ENCODE results near the gene CACTIN.

Gene CACTIN

DNA sequence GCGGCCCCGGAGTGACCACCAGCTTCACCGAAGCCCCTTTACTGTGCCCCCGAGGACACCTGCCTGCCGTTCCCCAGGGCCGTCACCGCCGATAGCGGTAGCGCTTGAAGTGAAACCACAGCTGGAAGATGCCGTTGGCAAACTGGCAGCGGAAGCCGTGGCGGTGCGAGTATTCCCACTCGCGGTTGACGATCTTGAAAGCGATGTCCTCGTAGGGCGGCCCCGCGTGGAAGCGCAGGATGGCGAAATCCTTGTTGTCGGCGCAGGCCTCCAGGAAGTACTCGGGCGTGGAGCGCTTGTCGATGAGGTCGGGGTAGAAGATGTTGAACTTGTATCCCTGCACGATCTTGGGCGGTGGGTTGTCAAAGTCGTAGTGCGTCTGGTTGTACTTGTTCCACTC is 14.7 kb downstream of the CACTIN start:
- no peak overlapping the region for H3K4me3 ChIP-seq (ENCODE audit: low read depth, low read length)
- TF ChIP-seq, protein P1, sequence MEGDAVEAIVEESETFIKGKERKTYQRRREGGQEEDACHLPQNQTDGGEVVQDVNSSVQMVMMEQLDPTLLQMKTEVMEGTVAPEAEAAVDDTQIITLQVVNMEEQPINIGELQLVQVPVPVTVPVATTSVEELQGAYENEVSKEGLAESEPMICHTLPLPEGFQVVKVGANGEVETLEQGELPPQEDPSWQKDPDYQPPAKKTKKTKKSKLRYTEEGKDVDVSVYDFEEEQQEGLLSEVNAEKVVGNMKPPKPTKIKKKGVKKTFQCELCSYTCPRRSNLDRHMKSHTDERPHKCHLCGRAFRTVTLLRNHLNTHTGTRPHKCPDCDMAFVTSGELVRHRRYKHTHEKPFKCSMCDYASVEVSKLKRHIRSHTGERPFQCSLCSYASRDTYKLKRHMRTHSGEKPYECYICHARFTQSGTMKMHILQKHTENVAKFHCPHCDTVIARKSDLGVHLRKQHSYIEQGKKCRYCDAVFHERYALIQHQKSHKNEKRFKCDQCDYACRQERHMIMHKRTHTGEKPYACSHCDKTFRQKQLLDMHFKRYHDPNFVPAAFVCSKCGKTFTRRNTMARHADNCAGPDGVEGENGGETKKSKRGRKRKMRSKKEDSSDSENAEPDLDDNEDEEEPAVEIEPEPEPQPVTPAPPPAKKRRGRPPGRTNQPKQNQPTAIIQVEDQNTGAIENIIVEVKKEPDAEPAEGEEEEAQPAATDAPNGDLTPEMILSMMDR (conservative IDR thresholded peaks at IDR 0.05; ENCODE audit: low read depth, low read length): no peak
- no peak for DNase-seq (ENCODE audit: low read depth)

DNA sequence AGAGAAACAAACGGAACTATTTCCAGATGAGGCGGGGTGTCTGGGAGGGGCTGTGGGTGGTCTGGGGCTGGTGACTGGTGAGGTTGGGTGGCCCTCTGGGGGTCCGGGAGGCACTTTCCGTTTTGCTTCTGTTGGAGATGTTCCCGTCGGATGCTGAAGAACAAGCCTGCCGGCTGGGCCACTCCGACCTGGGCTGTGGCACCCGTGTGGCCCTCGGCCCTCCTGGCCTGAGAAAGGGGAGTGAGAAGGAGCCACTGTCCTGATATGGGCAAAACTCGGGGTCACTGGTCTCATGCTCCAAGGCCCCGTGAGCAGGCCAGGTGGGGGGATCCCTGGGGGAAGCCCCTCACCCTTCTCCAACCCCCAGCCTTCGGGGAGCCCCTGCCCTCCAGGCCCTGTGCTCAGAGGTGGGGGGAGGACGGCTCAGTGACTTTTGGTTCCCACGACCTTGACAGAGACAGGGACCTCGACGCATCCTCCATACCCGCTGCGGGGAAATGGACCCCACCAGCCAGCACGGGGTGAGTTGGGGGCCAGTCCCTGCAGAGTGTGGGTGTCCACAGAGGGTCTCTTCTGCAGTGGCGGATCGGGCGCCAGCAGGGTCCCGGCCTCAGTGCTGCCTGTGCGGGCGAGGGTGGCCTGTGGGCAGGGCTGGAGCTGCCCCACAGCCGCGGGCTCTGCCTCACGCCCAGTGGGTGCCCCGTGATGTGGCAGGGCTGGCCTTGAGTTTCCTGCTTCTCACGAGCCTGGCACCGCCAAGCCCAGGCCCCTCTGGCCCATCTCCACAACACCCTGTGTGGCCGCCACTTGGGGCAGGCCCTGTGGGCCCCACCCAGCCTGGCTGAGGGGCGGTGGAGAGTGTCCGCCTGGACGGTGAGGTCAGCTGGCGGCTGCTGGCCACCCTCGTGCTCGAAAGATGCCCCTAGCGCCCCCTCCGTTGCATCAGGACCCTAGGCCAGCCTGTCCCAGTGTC is 15.6 kb downstream of the CACTIN start:
- TF ChIP-seq, protein P1 (conservative IDR thresholded peaks at IDR 0.05; ENCODE audit: low read depth, low read length): no peak
- no peak for DNase-seq (ENCODE audit: low read depth)
- no peak overlapping the region for H3K4me3 ChIP-seq (ENCODE audit: low read depth, low read length)

DNA sequence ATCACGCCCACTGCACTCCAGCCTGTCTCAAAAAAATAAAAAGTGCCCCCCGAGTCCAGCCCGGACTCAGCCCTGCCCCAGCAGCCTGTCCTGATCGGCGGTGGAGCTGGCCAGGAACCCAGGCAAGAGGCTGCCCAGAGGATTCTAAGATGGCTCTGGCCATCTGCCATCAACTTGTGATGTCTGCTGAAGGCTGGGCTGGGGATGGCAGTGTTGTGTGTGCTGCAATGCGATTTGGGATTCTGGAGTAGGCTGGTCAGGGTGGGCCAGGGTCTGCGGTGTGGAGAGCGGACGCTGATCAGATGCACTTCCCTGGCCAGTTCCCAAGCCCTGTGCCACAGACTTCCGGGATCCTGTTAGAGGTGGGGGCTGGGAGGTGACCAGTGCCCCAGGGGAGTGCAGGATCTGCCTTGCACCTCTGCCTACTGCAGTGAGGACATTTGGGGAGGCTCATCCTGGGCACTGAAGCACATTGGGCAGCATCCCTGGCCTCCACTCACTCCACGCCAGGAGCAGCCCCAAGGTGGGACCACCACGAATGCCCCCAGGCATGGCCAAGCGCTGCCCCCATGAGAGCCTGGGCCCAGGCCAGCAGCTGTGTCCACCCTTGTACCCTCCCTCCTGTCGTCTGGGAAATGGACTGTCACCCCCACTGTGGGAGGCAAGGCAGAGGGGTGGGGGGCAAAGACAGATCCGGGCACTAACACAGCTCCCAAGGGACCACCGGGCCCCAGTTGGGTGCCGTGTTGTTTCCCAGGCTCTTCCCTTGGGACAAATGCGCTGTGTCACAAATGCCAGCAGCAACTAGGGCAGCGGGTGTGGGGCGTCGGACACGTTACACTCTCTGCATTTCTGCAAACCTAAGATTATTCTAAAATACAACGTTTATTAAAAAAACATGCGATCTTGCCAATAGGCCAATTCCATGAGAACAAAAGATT is 16.5 kb downstream of the CACTIN start:
- TF ChIP-seq, protein P1 (conservative IDR thresholded peaks at IDR 0.05; ENCODE audit: low read depth, low read length): no peak
- no peak overlapping the region for H3K4me3 ChIP-seq (ENCODE audit: low read depth, low read length)
- DNase-seq (ENCODE audit: low read depth): peak; percentile 49

DNA sequence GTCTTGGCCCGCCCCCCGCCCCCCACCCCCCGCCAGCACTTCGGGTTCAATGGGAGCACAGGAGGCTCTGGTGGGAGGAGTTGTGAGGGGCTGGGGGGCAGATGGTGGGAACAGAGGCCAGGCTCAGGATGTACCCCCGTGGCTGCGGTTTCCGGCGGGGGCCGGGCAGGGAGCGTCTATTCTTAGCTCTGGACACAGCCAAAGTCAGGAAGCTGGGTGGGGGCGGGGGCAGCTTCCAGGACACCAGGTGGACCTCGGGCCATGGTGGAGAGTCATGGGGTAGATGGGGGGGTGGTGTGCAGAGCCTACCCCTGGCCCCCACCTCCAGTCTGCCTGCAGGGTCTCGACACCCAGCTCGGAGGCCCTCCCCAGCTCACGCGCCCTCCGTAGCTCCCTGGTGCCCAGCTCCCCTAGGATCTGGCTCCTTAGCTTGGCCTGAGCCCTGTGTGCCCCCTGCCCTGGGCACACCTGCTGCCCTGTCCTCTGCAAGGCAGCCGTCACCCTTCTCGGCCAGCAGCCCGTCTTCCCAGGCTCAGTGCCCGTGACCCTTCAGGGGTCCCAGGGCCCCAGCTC is 17.8 kb downstream of the CACTIN start:
- H3K4me3 ChIP-seq (ENCODE audit: low read depth, low read length): no peak overlapping the region
- TF ChIP-seq, protein P1 (conservative IDR thresholded peaks at IDR 0.05; ENCODE audit: low read depth, low read length): no peak
- DNase-seq (ENCODE audit: low read depth): peak; percentile 76

DNA sequence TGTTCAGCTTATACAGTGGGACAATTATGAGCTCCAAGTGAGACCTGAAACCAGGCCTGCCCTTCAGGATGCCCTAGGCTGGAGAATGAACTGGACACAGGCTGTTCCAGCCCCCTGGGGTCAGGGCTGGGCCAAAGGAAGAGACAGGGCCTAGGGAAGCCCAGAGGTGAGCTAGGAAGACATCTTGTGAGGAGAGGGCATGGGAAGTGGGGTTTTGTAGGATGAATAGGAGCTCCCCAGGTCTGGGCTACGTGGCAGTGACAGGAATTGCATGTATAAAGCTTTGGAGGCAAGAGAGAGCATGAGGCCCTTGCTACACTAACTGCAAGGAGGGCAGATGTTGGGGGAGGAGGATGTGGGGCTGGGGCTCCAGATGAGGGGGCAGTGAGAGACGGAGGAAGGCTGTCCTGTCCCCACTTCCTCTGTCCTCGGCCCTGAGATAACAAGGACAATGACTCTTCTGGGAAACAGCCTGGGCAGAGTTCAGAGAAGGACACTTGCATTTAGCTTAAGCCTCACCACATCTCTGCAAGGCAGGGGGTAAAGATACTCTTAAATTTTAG is 18.4 kb downstream of the CACTIN start:
- TF ChIP-seq, protein P1 (conservative IDR thresholded peaks at IDR 0.05; ENCODE audit: low read depth, low read length): no peak
- DNase-seq (ENCODE audit: low read depth): no peak
- peak overlapping the region; percentile 11 for H3K4me3 ChIP-seq (ENCODE audit: low read depth, low read length)

DNA sequence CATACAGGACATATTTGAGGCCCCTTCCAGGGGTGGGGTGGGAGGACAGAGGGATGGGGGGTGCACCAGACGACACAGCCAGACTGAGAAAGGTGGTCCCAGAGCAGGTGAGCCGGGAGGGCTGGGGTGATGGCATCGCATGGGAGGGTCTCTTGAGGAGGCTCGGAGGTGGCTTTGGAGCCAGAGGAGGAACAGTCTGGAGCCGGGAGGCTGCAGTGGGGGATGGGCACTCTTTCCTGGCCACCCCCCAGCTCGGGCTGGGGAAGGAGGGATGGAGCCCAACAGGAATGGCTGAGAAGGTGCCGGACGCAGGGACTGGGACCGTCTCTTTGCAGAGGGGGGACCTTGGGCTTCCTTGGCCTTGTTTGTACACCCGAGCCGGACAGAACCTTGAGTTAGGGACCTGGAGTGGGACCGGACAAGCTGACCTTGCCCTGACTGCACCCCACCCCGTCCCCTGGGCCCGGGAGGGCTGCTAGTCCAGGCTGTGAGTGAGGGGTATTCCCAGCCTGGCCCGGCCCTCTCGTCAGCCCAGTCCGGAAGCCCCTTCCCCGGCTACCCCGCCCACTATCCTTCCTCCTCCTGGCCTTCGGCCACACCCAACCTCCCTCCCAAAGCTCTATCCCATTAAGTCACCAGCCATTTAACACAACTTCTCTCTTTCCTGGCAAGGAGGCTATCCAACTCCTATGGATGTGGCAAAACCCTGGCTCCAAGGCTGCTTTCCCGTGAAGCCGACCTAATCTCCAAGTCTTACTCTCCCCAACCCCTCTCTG is 19.1 kb downstream of the CACTIN start:
- TF ChIP-seq, protein P1 (conservative IDR thresholded peaks at IDR 0.05; ENCODE audit: low read depth, low read length): no peak
- no peak for DNase-seq (ENCODE audit: low read depth)
- H3K4me3 ChIP-seq (ENCODE audit: low read depth, low read length): peak overlapping the region; percentile 68

Measured in choroid plexus epithelial cell (primary cell).